HL-60 (cell line): ENCODE measurements around the gene HMGCS2.

ENCODE experiments used
- DNase-seq, 2 experiments: peaks; one replicate each; pipeline ENCODE4 v3.0.0-alpha.2; 2010 to 2020; ENCODE audit warnings: low read depth in 1 of 2, low spot score in 1 of 2
- H3K27ac ChIP-seq: fragments of 250-450 bp; sonication (Bioruptor Pico); replicated peaks from 2 replicates; pipeline ENCODE4 v1.5.1; 2020; ENCODE audit warnings: mild to moderate bottlenecking, moderate library complexity
- H3K27me3 ChIP-seq: fragments of 250-450 bp; sonication (Bioruptor Pico); 2 replicates; pipeline ENCODE4 v1.5.1; 2021; ENCODE audit warnings: mild to moderate bottlenecking, moderate library complexity; ENCODE audit not compliant: insufficient read depth, poor library complexity, severe bottlenecking
- H3K4me3 ChIP-seq: replicated peaks from 2 replicates; pipeline ENCODE4 v1.5.1; 2011; ENCODE audit warnings: mild to moderate bottlenecking, control low read depth, low read length; ENCODE audit not compliant: insufficient read depth
- GABPA ChIP-seq: IDR thresholded peaks from 2 replicates; pipeline ENCODE4 v1.6.1; 2012; ENCODE audit warnings: low read depth
- POLR2AphosphoS5 ChIP-seq: IDR thresholded peaks from 2 replicates; pipeline ENCODE4 v1.6.1; 2012; ENCODE audit warnings: low read depth
- SPI1 ChIP-seq: IDR thresholded peaks from 2 replicates; pipeline ENCODE4 v1.6.1; 2012; ENCODE audit warnings: low read depth, mild to moderate bottlenecking, borderline replicate concordance
- TF ChIP-seq, protein P1 (sequence below): IDR thresholded peaks from one replicate; pipeline ENCODE4 v1.5.1; 2011; ENCODE audit warnings: low read length, control low read depth, inconsistent platforms; ENCODE audit not compliant: insufficient read depth
- TF ChIP-seq, protein P2 (sequence below): IDR thresholded peaks from 2 replicates; pipeline ENCODE4 v1.6.1; 2012; ENCODE audit warnings: low read depth; ENCODE audit not compliant: insufficient replicate concordance

Gene HMGCS2

GRCh38 chr1:119731060-119731459 is 37.6 kb downstream of the HMGCS2 start:
- Histone ChIP-seq H3K4me3 (no peak overlapping the region), H3K27me3 (no peaks in the 10 kb centered on the region), H3K27ac (no peak overlapping the region)
- no peak for DNase-seq
- TF ChIP-seq, protein P1, sequence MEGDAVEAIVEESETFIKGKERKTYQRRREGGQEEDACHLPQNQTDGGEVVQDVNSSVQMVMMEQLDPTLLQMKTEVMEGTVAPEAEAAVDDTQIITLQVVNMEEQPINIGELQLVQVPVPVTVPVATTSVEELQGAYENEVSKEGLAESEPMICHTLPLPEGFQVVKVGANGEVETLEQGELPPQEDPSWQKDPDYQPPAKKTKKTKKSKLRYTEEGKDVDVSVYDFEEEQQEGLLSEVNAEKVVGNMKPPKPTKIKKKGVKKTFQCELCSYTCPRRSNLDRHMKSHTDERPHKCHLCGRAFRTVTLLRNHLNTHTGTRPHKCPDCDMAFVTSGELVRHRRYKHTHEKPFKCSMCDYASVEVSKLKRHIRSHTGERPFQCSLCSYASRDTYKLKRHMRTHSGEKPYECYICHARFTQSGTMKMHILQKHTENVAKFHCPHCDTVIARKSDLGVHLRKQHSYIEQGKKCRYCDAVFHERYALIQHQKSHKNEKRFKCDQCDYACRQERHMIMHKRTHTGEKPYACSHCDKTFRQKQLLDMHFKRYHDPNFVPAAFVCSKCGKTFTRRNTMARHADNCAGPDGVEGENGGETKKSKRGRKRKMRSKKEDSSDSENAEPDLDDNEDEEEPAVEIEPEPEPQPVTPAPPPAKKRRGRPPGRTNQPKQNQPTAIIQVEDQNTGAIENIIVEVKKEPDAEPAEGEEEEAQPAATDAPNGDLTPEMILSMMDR: no peak
- TF ChIP-seq, protein P2, sequence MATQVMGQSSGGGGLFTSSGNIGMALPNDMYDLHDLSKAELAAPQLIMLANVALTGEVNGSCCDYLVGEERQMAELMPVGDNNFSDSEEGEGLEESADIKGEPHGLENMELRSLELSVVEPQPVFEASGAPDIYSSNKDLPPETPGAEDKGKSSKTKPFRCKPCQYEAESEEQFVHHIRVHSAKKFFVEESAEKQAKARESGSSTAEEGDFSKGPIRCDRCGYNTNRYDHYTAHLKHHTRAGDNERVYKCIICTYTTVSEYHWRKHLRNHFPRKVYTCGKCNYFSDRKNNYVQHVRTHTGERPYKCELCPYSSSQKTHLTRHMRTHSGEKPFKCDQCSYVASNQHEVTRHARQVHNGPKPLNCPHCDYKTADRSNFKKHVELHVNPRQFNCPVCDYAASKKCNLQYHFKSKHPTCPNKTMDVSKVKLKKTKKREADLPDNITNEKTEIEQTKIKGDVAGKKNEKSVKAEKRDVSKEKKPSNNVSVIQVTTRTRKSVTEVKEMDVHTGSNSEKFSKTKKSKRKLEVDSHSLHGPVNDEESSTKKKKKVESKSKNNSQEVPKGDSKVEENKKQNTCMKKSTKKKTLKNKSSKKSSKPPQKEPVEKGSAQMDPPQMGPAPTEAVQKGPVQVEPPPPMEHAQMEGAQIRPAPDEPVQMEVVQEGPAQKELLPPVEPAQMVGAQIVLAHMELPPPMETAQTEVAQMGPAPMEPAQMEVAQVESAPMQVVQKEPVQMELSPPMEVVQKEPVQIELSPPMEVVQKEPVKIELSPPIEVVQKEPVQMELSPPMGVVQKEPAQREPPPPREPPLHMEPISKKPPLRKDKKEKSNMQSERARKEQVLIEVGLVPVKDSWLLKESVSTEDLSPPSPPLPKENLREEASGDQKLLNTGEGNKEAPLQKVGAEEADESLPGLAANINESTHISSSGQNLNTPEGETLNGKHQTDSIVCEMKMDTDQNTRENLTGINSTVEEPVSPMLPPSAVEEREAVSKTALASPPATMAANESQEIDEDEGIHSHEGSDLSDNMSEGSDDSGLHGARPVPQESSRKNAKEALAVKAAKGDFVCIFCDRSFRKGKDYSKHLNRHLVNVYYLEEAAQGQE: no peak
- TF ChIP-seq GABPA (no peak), POLR2AphosphoS5 (no peak), SPI1 (no peak)

DNA sequence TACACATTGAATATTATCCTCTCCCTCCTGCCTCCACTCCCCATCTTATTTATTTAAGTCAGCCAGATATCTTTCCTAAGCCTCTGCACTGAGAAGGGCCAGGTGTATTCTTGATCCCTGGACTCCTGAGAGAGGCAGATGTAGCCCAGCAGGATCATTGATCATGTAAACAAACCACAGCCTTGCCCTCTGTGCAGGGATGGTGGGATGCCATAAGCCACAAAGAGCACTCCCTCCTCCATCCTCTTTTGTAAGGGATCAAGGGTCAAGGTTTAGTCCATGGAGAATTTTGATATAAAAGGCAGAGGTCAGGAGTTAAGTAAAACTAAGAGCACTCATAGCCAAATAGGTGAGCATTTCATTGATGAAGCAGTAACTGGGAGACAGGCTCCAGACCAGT is 39.7 kb downstream of the HMGCS2 start:
- Histone ChIP-seq H3K27me3 (no peaks in the 10 kb centered on the region), H3K27ac (no peak overlapping the region), H3K4me3 (no peak overlapping the region)
- TF ChIP-seq GABPA (no peak), POLR2AphosphoS5 (no peak), SPI1 (no peak)
- TF ChIP-seq, protein P2: no peak
- TF ChIP-seq, protein P1: no peak
- no peak for DNase-seq

DNA sequence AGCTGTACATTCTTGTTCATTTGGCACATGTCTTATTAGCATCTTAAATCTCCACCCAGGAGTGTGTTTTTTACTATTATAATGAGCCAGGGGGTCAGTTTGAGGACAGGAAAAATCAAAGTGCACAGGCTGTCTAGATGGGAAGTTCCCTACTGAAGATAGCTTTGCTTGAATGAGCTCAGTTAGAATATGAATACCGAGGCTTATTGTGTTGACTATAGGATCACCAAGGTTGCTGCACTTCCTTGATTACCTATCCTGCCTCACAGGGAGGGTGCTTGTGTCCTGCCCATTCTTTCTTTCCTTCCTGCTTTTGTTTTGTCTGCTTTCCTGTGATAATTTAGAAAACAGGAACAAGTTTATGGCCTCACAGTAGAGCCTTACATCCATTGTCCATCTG is 40.7 kb downstream of the HMGCS2 start:
- Histone ChIP-seq H3K4me3 (no peak overlapping the region), H3K27me3 (no peaks in the 10 kb centered on the region), H3K27ac (no peak overlapping the region)
- TF ChIP-seq POLR2AphosphoS5 (no peak), SPI1 (no peak), GABPA (no peak)
- TF ChIP-seq, protein P1: no peak
- TF ChIP-seq, protein P2: no peak
- no peak for DNase-seq
